OCI-LY3 (cell line): ENCODE data around the gene APPL1.

Experiments used
- CTCF ChIP-seq: fragments of 200-600, 300-600 bp; sonication (generic); IDR thresholded peaks from 2 replicates; pipeline ENCODE4 v1.5.1; 2014; ENCODE audit warnings: antibody characterized with exemption, low read length, low read depth
- EZH2phosphoT487 ChIP-seq: fragments of 200-600 bp; shearing (Covaris generic); IDR thresholded peaks from 2 replicates; pipeline ENCODE4 v1.6.1; 2018; ENCODE audit warnings: antibody characterized with exemption, mixed run types, low read depth

GRCh38 chr3:57206423-57206822 is 21.1 kb upstream of the APPL1 start:
- TF ChIP-seq CTCF (no peak), EZH2phosphoT487 (no peak)
